Heart left ventricle (tissue), 16 donors: Measurements from ENCODE around the gene ZNF391. TPM values are rescaled to one million over a fixed set of nuclear protein-coding genes. Genes with fewer than 3 reads are reported as not detected.

Source experiments
- ATAC-seq, 4 donors: fragments of 200-7000 bp; cut with Tn5 transposase; one replicate each; pipeline ENCODE4 v1.9.1; 2020 to 2022; ENCODE audit warnings: moderate library complexity in 4 of 4, mild to moderate bottlenecking in 3 of 4, moderate number of reproducible peaks in 1 of 4
- DNase-seq, 5 donors: peaks; one replicate each; pipeline ENCODE4 v3.0.0-alpha.2; 2020
- H3K27ac ChIP-seq, 12 donors: fragments of 200-600 bp; sonication (generic) in 4 of 12; one replicate each; pipeline versions ENCODE4 v1.5.0 to v1.8.0; 2016 to 2022; ENCODE audit warnings: mild to moderate bottlenecking in 2 of 12
- H3K27me3 ChIP-seq, 9 donors: fragments of 200-600 bp; sonication (generic) in 2 of 9; one replicate each; pipeline versions ENCODE4 v1.5.1 to v1.8.0; 2016 to 2022; ENCODE audit warnings: mild to moderate bottlenecking in 3 of 9
- H3K36me3 ChIP-seq, 9 donors: fragments of 200-600 bp; sonication (generic) in 2 of 9; one replicate each; pipeline versions ENCODE4 v1.5.0 to v1.8.0; 2018 to 2022; ENCODE audit warnings: mild to moderate bottlenecking in 2 of 9
- H3K4me1 ChIP-seq, 12 donors: fragments of 200-600 bp; sonication (generic) in 4 of 12; one replicate each; pipeline versions ENCODE4 v1.5.0 to v1.8.0; 2016 to 2022; ENCODE audit warnings: mild to moderate bottlenecking in 3 of 12
- H3K4me3 ChIP-seq, 12 donors: fragments of 200-600 bp; sonication (generic) in 4 of 12; one replicate each; pipeline versions ENCODE4 v1.5.0 to v1.8.0; 2017 to 2022; ENCODE audit warnings: mild to moderate bottlenecking in 9 of 12, moderate library complexity in 4 of 12
- H3K9me3 ChIP-seq, 12 donors: fragments of 200-600 bp; sonication (generic) in 4 of 12; one replicate each; pipeline versions ENCODE4 v1.5.0 to v1.8.0; 2016 to 2022; ENCODE audit warnings: mild to moderate bottlenecking in 1 of 12
- POLR2A ChIP-seq, 2 donors: fragments of 450-650 bp; IDR thresholded peaks; one replicate each; pipeline ENCODE4 v1.6.1; 2017; ENCODE audit warnings: antibody characterized with exemption in 2 of 2, mild to moderate bottlenecking in 2 of 2, moderate library complexity in 2 of 2
- WGBS, 4 donors: extraction: QIAGEN DNeasy Blood & Tissue Kit in 2 of 4; methylation state at CpG; one replicate each; pipeline versions ENCODE4 v1.1.5 to v1.1.7; 2013 to 2018; 5-methylcytosine and 5-hydroxymethylcytosine counted together
- intact Hi-C, 10 donors: fragments of 100-400 bp; cut with DNase I; formaldehyde crosslinking; loops; one replicate each; pipeline versions ENCODE4 v1.11.1 to v1.14.2; 2022
- polyA plus RNA-seq, 2 donors: library from polyadenylated mRNA; stranded (reverse); fragments of 200-250 nt; gene quantifications; one replicate each; pipeline ENCODE4 v1.2.3, GENCODE V29; 2013
- total RNA-seq, 9 donors: library from RNA; depleted of rRNA in 2 of 9; stranded (reverse); fragments of >200 nt in 2 of 9; fragmentation: NEBNext Ultra II Directional in 3 of 9; extraction: Animal tissue kit (Norgen Biotek cat#: 25700) in 3 of 9; gene quantifications; one replicate each; pipeline versions ENCODE4 v1.1.0 to v1.2.4, GENCODE V29; 2016 to 2023
- TF ChIP-seq, protein P1 (sequence below), 12 donors: fragments of 200-600 bp; sonication (generic) in 4 of 12; IDR thresholded peaks; one replicate each; pipeline versions ENCODE4 v1.5.0 to v1.8.0; 2018 to 2022; ENCODE audit warnings: antibody characterized with exemption in 12 of 12, mild to moderate bottlenecking in 5 of 12
- donor health status: ischemic (EF 13 %, LVEDD 7.1; RV severe dilation, severe dysfunction).
- donor health status: healthy with polysubstance abuse.
- donor health status: DM: no; HTN: yes; CAD: no.
- donor health status: DM: no; HTN: no; CAD: no.
- donor health status: ischemic (EF 25% LVEDD 6.9; RV normal size, moderate dysfunction).
- donor health status: ischemic (EF 25% LVEDD 5.7; RV mildly dilated, moderate dysfunction).
- donor health status: healthy.
- donor health status: DM: yes; HTN: yes; CAD: no.
- donor health status: ischemic (EF 35%, LVEDD 5.7; RV mildly dilated, moderate dysfunction).
- donor health status: nonischemic (EF 11% LVEDD 7.7; RV severe dilation, severe dysfunction).
- donor health status: DM: yes; HTN: yes; CAD: no.
- donor health status: PGD.
- donor health status: ischemic (EF 29% LVEDD 5.4; RV normal size, mild dysfunction).
- donor health status: nonischemic (EF 23%, LVEDD 6.1; RV moderate dilation, normal function).

ZNF391 gene
- total and polyA plus RNA-seq, 11 donors: 0.26 to 1.5 (median 0.69) TPM

DNA sequence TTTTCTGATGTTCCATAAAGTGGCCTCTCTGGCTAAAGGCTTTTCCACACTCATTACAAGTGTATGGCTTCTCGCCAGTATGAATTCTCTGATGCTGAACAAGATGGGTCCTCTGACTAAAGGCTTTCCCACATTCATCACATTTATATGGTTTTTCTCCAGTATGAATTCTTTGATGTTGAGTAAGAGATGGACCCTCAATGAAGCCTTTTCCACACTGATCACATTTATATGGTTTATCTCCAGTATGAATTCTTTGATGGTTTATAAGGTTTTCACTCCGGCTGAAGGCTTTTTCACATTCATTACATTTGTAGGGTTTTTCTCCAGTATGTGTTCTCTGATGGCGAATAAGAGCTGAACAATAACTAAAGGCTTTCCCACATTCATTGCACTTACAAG lies 63.9 kb downstream of the ZNF391 start:
- Histone ChIP-seq H3K27ac (no peak overlapping the region), H3K27me3 (no peaks in the 10 kb centered on the region), H3K4me3 (no peak overlapping the region), H3K9me3 (peaks cover 0 to 100% (median 71%) of the 10 kb centered on the region in 12 donors), H3K4me1 (no peaks in the 10 kb centered on the region), H3K36me3 (peaks cover 24 to 89% (median 59%) of the 10 kb centered on the region in 9 donors)
- ATAC-seq (no peak), DNase-seq (no peak)
- WGBS, 4 donors: 96 to 99% (median 98%) methylated on average over 3 of the region's 3 CpGs
- intact Hi-C loops: loop anchor here in 1 of 10 donors (10.0 kb wide), 1 partner anchor 58 kb away; no protein-coding TSS in a partner anchor
- TF ChIP-seq POLR2A (IDR thresholded peaks at IDR 0.05): no peak
- TF ChIP-seq, protein P1, sequence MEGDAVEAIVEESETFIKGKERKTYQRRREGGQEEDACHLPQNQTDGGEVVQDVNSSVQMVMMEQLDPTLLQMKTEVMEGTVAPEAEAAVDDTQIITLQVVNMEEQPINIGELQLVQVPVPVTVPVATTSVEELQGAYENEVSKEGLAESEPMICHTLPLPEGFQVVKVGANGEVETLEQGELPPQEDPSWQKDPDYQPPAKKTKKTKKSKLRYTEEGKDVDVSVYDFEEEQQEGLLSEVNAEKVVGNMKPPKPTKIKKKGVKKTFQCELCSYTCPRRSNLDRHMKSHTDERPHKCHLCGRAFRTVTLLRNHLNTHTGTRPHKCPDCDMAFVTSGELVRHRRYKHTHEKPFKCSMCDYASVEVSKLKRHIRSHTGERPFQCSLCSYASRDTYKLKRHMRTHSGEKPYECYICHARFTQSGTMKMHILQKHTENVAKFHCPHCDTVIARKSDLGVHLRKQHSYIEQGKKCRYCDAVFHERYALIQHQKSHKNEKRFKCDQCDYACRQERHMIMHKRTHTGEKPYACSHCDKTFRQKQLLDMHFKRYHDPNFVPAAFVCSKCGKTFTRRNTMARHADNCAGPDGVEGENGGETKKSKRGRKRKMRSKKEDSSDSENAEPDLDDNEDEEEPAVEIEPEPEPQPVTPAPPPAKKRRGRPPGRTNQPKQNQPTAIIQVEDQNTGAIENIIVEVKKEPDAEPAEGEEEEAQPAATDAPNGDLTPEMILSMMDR (IDR thresholded peaks at IDR 0.05): no peak

Other genes starting within 250 kb of the ZNF391 start
- 1 to 10 TPM in 1 of 9 donors, under 1 TPM in 1, not detected in 7; 0.11 to 1.5 TPM for gene PRSS16, start 141.1 kb upstream of the ZNF391 start, total RNA-seq
- gene PRSS16, start 141.1 kb upstream of the ZNF391 start, polyA plus RNA-seq: not detected
- gene POM121L2, start 76.5 kb upstream of the ZNF391 start, total RNA-seq: not detected
- gene POM121L2, start 76.5 kb upstream of the ZNF391 start, polyA plus RNA-seq: not detected
- gene ZNF184, start 84.3 kb downstream of the ZNF391 start, total RNA-seq: 1 to 10 TPM; 3.2 to 6.5 (median 4.0) TPM
- 1 to 10 TPM in 1 of 2 donors, under 1 TPM in 1; 0.99 to 2.2 TPM for gene ZNF184, start 84.3 kb downstream of the ZNF391 start, polyA plus RNA-seq